ENCODE results near the gene TRIM54.
"Not testable (repeated sequence)": the region's sequence is repeated elsewhere in the genome, so short reads cannot be mapped to it uniquely, and the experiment has no call there.

TRIM54 gene

GRCh38 chr2:27298391-27299080 lies 16.3 kb downstream of the TRIM54 start:
- H3K36me3 ChIP-seq (ENCODE audit: control insufficient read depth in 2 of 2, insufficient read depth in 2 of 2, low read length in 2 of 2), result no peaks in the 10 kb centered on the region
- no peak overlapping the region for H3K27ac ChIP-seq (ENCODE audit: low read depth in 2 of 2, low read length in 2 of 2)
- H3K9me3 ChIP-seq (ENCODE audit: control insufficient read depth in 2 of 2, low read length in 2 of 2), result no peaks in the 10 kb centered on the region
- H3K27me3 ChIP-seq (ENCODE audit: control insufficient read depth in 2 of 2, insufficient read depth in 2 of 2, low read length in 2 of 2), result no peaks in the 10 kb centered on the region
- H3K4me3 ChIP-seq (ENCODE audit: low read length in 2 of 2), result no peak overlapping the region
- no peak overlapping the region for H3K9ac ChIP-seq (ENCODE audit: low read depth in 1 of 2, low read length in 2 of 2)
- no peaks in the 10 kb centered on the region for H3K4me1 ChIP-seq (ENCODE audit: control insufficient read depth in 2 of 2, insufficient read depth in 2 of 2, low read length in 2 of 2)

- not testable (repeated sequence) for H3K27me3 ChIP-seq (ENCODE audit: control insufficient read depth in 2 of 2, insufficient read depth in 2 of 2, low read length in 2 of 2); H3K9ac ChIP-seq (ENCODE audit: low read depth in 1 of 2, low read length in 2 of 2); H3K27ac ChIP-seq (ENCODE audit: low read depth in 2 of 2, low read length in 2 of 2); H3K4me1 ChIP-seq (ENCODE audit: control insufficient read depth in 2 of 2, insufficient read depth in 2 of 2, low read length in 2 of 2); H3K36me3 ChIP-seq (ENCODE audit: control insufficient read depth in 2 of 2, insufficient read depth in 2 of 2, low read length in 2 of 2); H3K4me3 ChIP-seq (ENCODE audit: low read length in 2 of 2); H3K9me3 ChIP-seq (ENCODE audit: control insufficient read depth in 2 of 2, low read length in 2 of 2)
Measured at GRCh38 chr2:27300606-27301005, 18.4 kb downstream of the TRIM54 start.

- Histone ChIP-seq H3K4me1 (ENCODE audit: control insufficient read depth in 2 of 2, insufficient read depth in 2 of 2, low read length in 2 of 2) (peaks cover 8 to 11% of the 10 kb centered on the region in 2 donors), H3K9ac (ENCODE audit: low read depth in 1 of 2, low read length in 2 of 2) (peak overlapping the region in 1 of 2 donors; percentile 31), H3K4me3 (ENCODE audit: low read length in 2 of 2) (peak overlapping the region; percentile 53 to 65), H3K36me3 (ENCODE audit: control insufficient read depth in 2 of 2, insufficient read depth in 2 of 2, low read length in 2 of 2) (no peaks in the 10 kb centered on the region), H3K9me3 (ENCODE audit: control insufficient read depth in 2 of 2, low read length in 2 of 2) (no peaks in the 10 kb centered on the region), H3K27me3 (ENCODE audit: control insufficient read depth in 2 of 2, insufficient read depth in 2 of 2, low read length in 2 of 2) (peaks cover 29 to 37% of the 10 kb centered on the region in 2 donors), H3K27ac (ENCODE audit: low read depth in 2 of 2, low read length in 2 of 2) (no peak overlapping the region)
Measured at GRCh38 chr2:27303093-27304025, 21.1 kb downstream of the TRIM54 start.

GRCh38 chr2:27304488-27305240 lies 22.4 kb downstream of the TRIM54 start:
- Histone ChIP-seq H3K27ac (ENCODE audit: low read depth in 2 of 2, low read length in 2 of 2) (no peak overlapping the region), H3K9ac (ENCODE audit: low read depth in 1 of 2, low read length in 2 of 2) (no peak overlapping the region), H3K27me3 (ENCODE audit: control insufficient read depth in 2 of 2, insufficient read depth in 2 of 2, low read length in 2 of 2) (peaks cover 32 to 43% of the 10 kb centered on the region in 2 donors), H3K36me3 (ENCODE audit: control insufficient read depth in 2 of 2, insufficient read depth in 2 of 2, low read length in 2 of 2) (peaks cover 0 to 2% of the 10 kb centered on the region in 2 donors), H3K4me1 (ENCODE audit: control insufficient read depth in 2 of 2, insufficient read depth in 2 of 2, low read length in 2 of 2) (peaks cover 8 to 11% of the 10 kb centered on the region in 2 donors), H3K9me3 (ENCODE audit: control insufficient read depth in 2 of 2, low read length in 2 of 2) (no peaks in the 10 kb centered on the region), H3K4me3 (ENCODE audit: low read length in 2 of 2) (no peak overlapping the region)

- Histone ChIP-seq H3K4me1 (ENCODE audit: control insufficient read depth in 2 of 2, insufficient read depth in 2 of 2, low read length in 2 of 2) (peaks cover 8 to 11% of the 10 kb centered on the region in 2 donors), H3K27ac (ENCODE audit: low read depth in 2 of 2, low read length in 2 of 2) (no peak overlapping the region), H3K4me3 (ENCODE audit: low read length in 2 of 2) (no peak overlapping the region), H3K9me3 (ENCODE audit: control insufficient read depth in 2 of 2, low read length in 2 of 2) (no peaks in the 10 kb centered on the region), H3K36me3 (ENCODE audit: control insufficient read depth in 2 of 2, insufficient read depth in 2 of 2, low read length in 2 of 2) (peaks cover 0 to 4% of the 10 kb centered on the region in 2 donors), H3K9ac (ENCODE audit: low read depth in 1 of 2, low read length in 2 of 2) (no peak overlapping the region), H3K27me3 (ENCODE audit: control insufficient read depth in 2 of 2, insufficient read depth in 2 of 2, low read length in 2 of 2) (peaks cover 32 to 43% of the 10 kb centered on the region in 2 donors)
Measured at GRCh38 chr2:27305516-27305915, 23.3 kb downstream of the TRIM54 start.

GRCh38 chr2:27306136-27306535 lies 23.9 kb downstream of the TRIM54 start:
- Histone ChIP-seq H3K9me3 (ENCODE audit: control insufficient read depth in 2 of 2, low read length in 2 of 2) (no peaks in the 10 kb centered on the region), H3K27ac (ENCODE audit: low read depth in 2 of 2, low read length in 2 of 2) (no peak overlapping the region), H3K9ac (ENCODE audit: low read depth in 1 of 2, low read length in 2 of 2) (no peak overlapping the region), H3K4me3 (ENCODE audit: low read length in 2 of 2) (no peak overlapping the region), H3K36me3 (ENCODE audit: control insufficient read depth in 2 of 2, insufficient read depth in 2 of 2, low read length in 2 of 2) (peaks cover 0 to 4% of the 10 kb centered on the region in 2 donors), H3K4me1 (ENCODE audit: control insufficient read depth in 2 of 2, insufficient read depth in 2 of 2, low read length in 2 of 2) (peaks cover 8 to 11% of the 10 kb centered on the region in 2 donors), H3K27me3 (ENCODE audit: control insufficient read depth in 2 of 2, insufficient read depth in 2 of 2, low read length in 2 of 2) (peaks cover 32 to 43% of the 10 kb centered on the region in 2 donors)

GRCh38 chr2:27306573-27307286 lies 24.5 kb downstream of the TRIM54 start:
- no peak overlapping the region for H3K4me3 ChIP-seq (ENCODE audit: low read length in 2 of 2)

GRCh38 chr2:27307287-27307544 lies 25.0 kb downstream of the TRIM54 start:
- peaks cover 32 to 43% of the 10 kb centered on the region in 2 donors for H3K27me3 ChIP-seq (ENCODE audit: control insufficient read depth in 2 of 2, insufficient read depth in 2 of 2, low read length in 2 of 2)
- H3K9me3 ChIP-seq (ENCODE audit: control insufficient read depth in 2 of 2, low read length in 2 of 2), result no peaks in the 10 kb centered on the region
- peaks cover 0 to 14% of the 10 kb centered on the region in 2 donors for H3K36me3 ChIP-seq (ENCODE audit: control insufficient read depth in 2 of 2, insufficient read depth in 2 of 2, low read length in 2 of 2)
- H3K4me3 ChIP-seq (ENCODE audit: low read length in 2 of 2), result no peak overlapping the region
- H3K9ac ChIP-seq (ENCODE audit: low read depth in 1 of 2, low read length in 2 of 2), result no peak overlapping the region
- H3K4me1 ChIP-seq (ENCODE audit: control insufficient read depth in 2 of 2, insufficient read depth in 2 of 2, low read length in 2 of 2), result peaks cover 8 to 11% of the 10 kb centered on the region in 2 donors
- H3K27ac ChIP-seq (ENCODE audit: low read depth in 2 of 2, low read length in 2 of 2), result no peak overlapping the region

More at GRCh38 chr2:27306573-27307286, 24.5 kb downstream of the TRIM54 start:
- Histone ChIP-seq H3K27ac (ENCODE audit: low read depth in 2 of 2, low read length in 2 of 2) (no peak overlapping the region), H3K4me1 (ENCODE audit: control insufficient read depth in 2 of 2, insufficient read depth in 2 of 2, low read length in 2 of 2) (peaks cover 8 to 11% of the 10 kb centered on the region in 2 donors), H3K27me3 (ENCODE audit: control insufficient read depth in 2 of 2, insufficient read depth in 2 of 2, low read length in 2 of 2) (peaks cover 32 to 43% of the 10 kb centered on the region in 2 donors), H3K36me3 (ENCODE audit: control insufficient read depth in 2 of 2, insufficient read depth in 2 of 2, low read length in 2 of 2) (peaks cover 0 to 9% of the 10 kb centered on the region in 2 donors), H3K9me3 (ENCODE audit: control insufficient read depth in 2 of 2, low read length in 2 of 2) (no peaks in the 10 kb centered on the region), H3K9ac (ENCODE audit: low read depth in 1 of 2, low read length in 2 of 2) (no peak overlapping the region)

- Histone ChIP-seq H3K9me3 (ENCODE audit: control insufficient read depth in 2 of 2, low read length in 2 of 2) (no peaks in the 10 kb centered on the region), H3K4me1 (ENCODE audit: control insufficient read depth in 2 of 2, insufficient read depth in 2 of 2, low read length in 2 of 2) (peaks cover 8 to 11% of the 10 kb centered on the region in 2 donors), H3K27ac (ENCODE audit: low read depth in 2 of 2, low read length in 2 of 2) (no peak overlapping the region), H3K36me3 (ENCODE audit: control insufficient read depth in 2 of 2, insufficient read depth in 2 of 2, low read length in 2 of 2) (peaks cover 0 to 14% of the 10 kb centered on the region in 2 donors), H3K9ac (ENCODE audit: low read depth in 1 of 2, low read length in 2 of 2) (no peak overlapping the region), H3K4me3 (ENCODE audit: low read length in 2 of 2) (no peak overlapping the region), H3K27me3 (ENCODE audit: control insufficient read depth in 2 of 2, insufficient read depth in 2 of 2, low read length in 2 of 2) (peaks cover 32 to 43% of the 10 kb centered on the region in 2 donors)
Measured at GRCh38 chr2:27307545-27308358, 25.5 kb downstream of the TRIM54 start.

Data from mucosa of rectum (tissue), 2 donors.